GM23338 (cell line): Measurements from ENCODE around the gene BRME1. TPM values are rescaled to one million over a fixed set of nuclear protein-coding genes. Genes with fewer than 3 reads are reported as not detected.

Source experiments
- ATAC-seq: fragments of 200-7000 bp; cut with Tn5 transposase; 3 replicates; pipeline ENCODE4 v1.9.1; 2020
- DNase-seq: peaks from one replicate; pipeline ENCODE4 v3.0.0-alpha.2; 2015; ENCODE audit warnings: low spot score
- H2AFZ ChIP-seq: fragments of 200-600 bp; sonication (generic); 2 replicates; pipeline ENCODE4 v1.8.0; 2016; ENCODE audit warnings: antibody characterized with exemption, mild to moderate bottlenecking, moderate library complexity
- H3F3A ChIP-seq: fragments of 200-600 bp; sonication (generic); replicated peaks from 2 replicates; pipeline ENCODE4 v1.8.0; 2017; ENCODE audit warnings: antibody characterized with exemption, mixed run types, low read depth
- H3K27ac ChIP-seq: fragments of 200-600 bp; sonication (generic); 2 replicates; pipeline ENCODE4 v1.6.1; 2016; ENCODE audit warnings: low read depth
- H3K27me3 ChIP-seq: fragments of 200-600 bp; sonication (generic); 2 replicates; pipeline ENCODE4 v1.8.0; 2016; ENCODE audit warnings: mild to moderate bottlenecking, mixed run types, moderate library complexity; ENCODE audit not compliant: insufficient read depth
- H3K36me3 ChIP-seq: fragments of 200-600 bp; sonication (generic); 2 replicates; pipeline ENCODE4 v1.8.0; 2016; ENCODE audit warnings: mild to moderate bottlenecking; ENCODE audit not compliant: insufficient read depth
- H3K4me1 ChIP-seq: fragments of 200-600 bp; sonication (generic); 2 replicates; pipeline ENCODE4 v1.8.0; 2016; ENCODE audit warnings: mild to moderate bottlenecking, moderate library complexity; ENCODE audit not compliant: insufficient read depth
- H3K4me2 ChIP-seq: fragments of 200-600 bp; sonication (generic); 2 replicates; pipeline ENCODE4 v1.7.1; 2017; ENCODE audit warnings: mixed run types
- H3K4me3 ChIP-seq: fragments of 200-600 bp; sonication (generic); 2 replicates; pipeline ENCODE4 v1.6.1; 2016; ENCODE audit warnings: mixed run types
- H3K79me2 ChIP-seq: fragments of 200-600 bp; sonication (generic); replicated peaks from 2 replicates; pipeline ENCODE4 v1.8.0; 2017; ENCODE audit warnings: mild to moderate bottlenecking; ENCODE audit not compliant: insufficient read depth
- H3K9me2 ChIP-seq: fragments of 200-600 bp; sonication (generic); 2 replicates; pipeline ENCODE4 v1.8.0; 2017; ENCODE audit not compliant: insufficient read depth
- H4K20me1 ChIP-seq: fragments of 200-600 bp; sonication (generic); replicated peaks from 2 replicates; pipeline ENCODE4 v1.8.0; 2017; ENCODE audit warnings: mild to moderate bottlenecking; ENCODE audit not compliant: insufficient read depth
- H3K27ac Mint-ChIP-seq: 2 replicates; pipeline ENCODE4 v1.8.0; 2020; ENCODE audit warnings: inconsistent platforms, mild to moderate bottlenecking, moderate library complexity, mixed read lengths
- H3K27me3 Mint-ChIP-seq: 3 replicates; pipeline ENCODE4 v1.8.0; 2022; ENCODE audit warnings: low read depth, mild to moderate bottlenecking, moderate library complexity, mixed read lengths, inconsistent platforms; ENCODE audit not compliant: insufficient read depth, poor library complexity
- H3K36me3 Mint-ChIP-seq: 3 replicates; pipeline ENCODE4 v1.8.0; 2021; ENCODE audit warnings: low read depth, mild to moderate bottlenecking, inconsistent platforms, moderate library complexity, mixed read lengths
- H3K4me1 Mint-ChIP-seq: 3 replicates; pipeline ENCODE4 v1.8.0; 2020; ENCODE audit warnings: mild to moderate bottlenecking, inconsistent platforms, mixed read lengths
- H3K4me3 Mint-ChIP-seq: 3 replicates; pipeline ENCODE4 v1.8.0; 2021; ENCODE audit warnings: moderate library complexity, mild to moderate bottlenecking, inconsistent platforms, mixed read lengths
- H3K9me3 Mint-ChIP-seq: 3 replicates; pipeline ENCODE4 v1.8.0; 2020; ENCODE audit warnings: moderate library complexity, mild to moderate bottlenecking, inconsistent platforms, mixed read lengths
- CREB1 ChIP-seq: fragments of 250-450 bp; sonication (Bioruptor Pico); IDR thresholded peaks from 2 replicates; pipeline ENCODE4 v1.5.0; 2020; ENCODE audit warnings: low read depth, mild to moderate bottlenecking, moderate library complexity
- ETS1 ChIP-seq: IDR thresholded peaks from 2 replicates; pipeline ENCODE4 v1.6.1; 2016; ENCODE audit warnings: antibody characterized with exemption
- EZH2 ChIP-seq: fragments of 200-600 bp; sonication (generic); IDR thresholded peaks from one replicate; pipeline ENCODE4 v1.8.0; 2017; ENCODE audit warnings: antibody characterized with exemption, mild to moderate bottlenecking, low read depth; ENCODE audit not compliant: unreplicated experiment
- EZH2phosphoT487 ChIP-seq: fragments of 200-600 bp; sonication (generic); IDR thresholded peaks from one replicate; pipeline ENCODE4 v1.8.1; 2018; ENCODE audit warnings: antibody characterized with exemption; ENCODE audit not compliant: unreplicated experiment
- JUNB ChIP-seq: IDR thresholded peaks from one replicate; pipeline ENCODE4 v1.6.1; 2016; ENCODE audit warnings: antibody characterized with exemption; ENCODE audit not compliant: unreplicated experiment
- NANOG ChIP-seq: IDR thresholded peaks from 2 replicates; pipeline ENCODE4 v1.6.1; 2016; ENCODE audit warnings: antibody characterized with exemption, borderline replicate concordance
- POLR2AphosphoS5 ChIP-seq: IDR thresholded peaks from 2 replicates; pipeline ENCODE4 v1.6.1; 2016; ENCODE audit warnings: antibody characterized with exemption, low read depth
- REST ChIP-seq: IDR thresholded peaks from one replicate; pipeline ENCODE4 v1.6.1; 2018; ENCODE audit warnings: antibody characterized with exemption; ENCODE audit not compliant: unreplicated experiment
- STAT1 ChIP-seq: IDR thresholded peaks from one replicate; pipeline ENCODE4 v1.6.1; 2016; ENCODE audit warnings: antibody characterized with exemption; ENCODE audit not compliant: unreplicated experiment
- ZNF114 ChIP-seq: fragments of 250-450 bp; sonication (Bioruptor Pico); IDR thresholded peaks from 2 replicates; pipeline ENCODE4 v1.5.0; 2020; ENCODE audit warnings: mild to moderate bottlenecking, moderate library complexity
- ZNF331 ChIP-seq: fragments of 250-450 bp; sonication (Bioruptor Pico); IDR thresholded peaks from 2 replicates; pipeline ENCODE4 v1.5.0; 2020; ENCODE audit warnings: low read depth, mild to moderate bottlenecking, moderate library complexity
- ZNF462 ChIP-seq: fragments of 250-450 bp; sonication (Bioruptor Pico); IDR thresholded peaks from 2 replicates; pipeline ENCODE4 v1.5.0; 2020; ENCODE audit warnings: mild to moderate bottlenecking, moderate library complexity
- polyA plus RNA-seq: library from polyadenylated mRNA; unstranded; fragments of >200 nt; fragmentation: Nextera tagmentation; extraction: Ambion mirVana; gene quantifications from 2 replicates; pipeline ENCODE4 v1.2.1, GENCODE V29; 2016
- total RNA-seq: library from RNA; depleted of rRNA; stranded (reverse); fragments of >200 nt; shearing (Covaris generic); gene quantifications from 2 replicates; pipeline ENCODE4 v1.2.3, GENCODE V29; 2014
- TF ChIP-seq, protein P1 (sequence below), 2 experiments: fragments of 200-600 bp in 1 of 2; sonication (generic) in 1 of 2; conservative IDR thresholded peaks; 2 replicates each; pipeline versions ENCODE4 v1.5.1 to v1.6.1; 2016 to 2017; ENCODE audit warnings: antibody characterized with exemption in 2 of 2, low read depth in 2 of 2, mild to moderate bottlenecking in 2 of 2, moderate library complexity in 1 of 2

BRME1 gene
- total and polyA plus RNA-seq, 2 experiments from 2014 or later, result 3.9 to 4.0 TPM

GRCh38 chr19:13906910-13907309, 993 bp upstream of the BRME1 start:
- no peak overlapping the region for H2AFZ ChIP-seq
- H3F3A ChIP-seq, result no peaks in the 10 kb centered on the region
- ATAC-seq, result no peak
- H3K27me3 ChIP-seq, result peaks cover 10% of the 10 kb centered on the region; the same call in 1 of the 2 replicates
- DNase-seq, result no peak
- Mint-ChIP-seq H3K36me3 (peaks cover 14% of the 10 kb centered on the region), H3K4me3 (peak overlapping the region; percentile 83), H3K9me3 (peaks cover 4% of the 10 kb centered on the region; the same call in 2 of the 3 replicates), H3K27me3 (peaks cover 25% of the 10 kb centered on the region), H3K4me1 (peaks cover 5% of the 10 kb centered on the region; the same call in 2 of the 3 replicates), H3K27ac (no peak overlapping the region)
- peak overlapping the region; percentile 88 for H3K4me2 ChIP-seq
- H3K4me1 ChIP-seq, result 0 out of 2 replicates have a peak, but pooled peaks cover 5% of the 10 kb centered on the region
- no peak overlapping the region for H3K27ac ChIP-seq
- peak overlapping the region; percentile 89 for H3K4me3 ChIP-seq
- TF ChIP-seq POLR2AphosphoS5 (no peak), ZNF114 (CRISPR knock-in tag) (no peak), STAT1 (no peak), ETS1 (no peak), ZNF331 (CRISPR knock-in tag) (no peak), EZH2 (no peak), EZH2phosphoT487 (no peak), CREB1 (CRISPR knock-in tag) (no peak), REST (no peak), JUNB (no peak), ZNF462 (CRISPR knock-in tag) (no peak), NANOG (no peak)
- TF ChIP-seq, protein P1, sequence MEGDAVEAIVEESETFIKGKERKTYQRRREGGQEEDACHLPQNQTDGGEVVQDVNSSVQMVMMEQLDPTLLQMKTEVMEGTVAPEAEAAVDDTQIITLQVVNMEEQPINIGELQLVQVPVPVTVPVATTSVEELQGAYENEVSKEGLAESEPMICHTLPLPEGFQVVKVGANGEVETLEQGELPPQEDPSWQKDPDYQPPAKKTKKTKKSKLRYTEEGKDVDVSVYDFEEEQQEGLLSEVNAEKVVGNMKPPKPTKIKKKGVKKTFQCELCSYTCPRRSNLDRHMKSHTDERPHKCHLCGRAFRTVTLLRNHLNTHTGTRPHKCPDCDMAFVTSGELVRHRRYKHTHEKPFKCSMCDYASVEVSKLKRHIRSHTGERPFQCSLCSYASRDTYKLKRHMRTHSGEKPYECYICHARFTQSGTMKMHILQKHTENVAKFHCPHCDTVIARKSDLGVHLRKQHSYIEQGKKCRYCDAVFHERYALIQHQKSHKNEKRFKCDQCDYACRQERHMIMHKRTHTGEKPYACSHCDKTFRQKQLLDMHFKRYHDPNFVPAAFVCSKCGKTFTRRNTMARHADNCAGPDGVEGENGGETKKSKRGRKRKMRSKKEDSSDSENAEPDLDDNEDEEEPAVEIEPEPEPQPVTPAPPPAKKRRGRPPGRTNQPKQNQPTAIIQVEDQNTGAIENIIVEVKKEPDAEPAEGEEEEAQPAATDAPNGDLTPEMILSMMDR (conservative IDR thresholded peaks at IDR 0.05; ENCODE audit: low read depth in 2 of 2), result no peak
- no peaks in the 10 kb centered on the region for H3K36me3 ChIP-seq
- H3K79me2 ChIP-seq, result peaks cover 4% of the 10 kb centered on the region; the same call in 1 of the 2 replicates
- H4K20me1 ChIP-seq, result no peaks in the 10 kb centered on the region
- H3K9me2 ChIP-seq, result no peaks in the 10 kb centered on the region
